HG03469 (cell line): Measurements from ENCODE around the gene CCDC137.
"Not testable (repeated sequence)": the region's sequence is repeated elsewhere in the genome, so short reads cannot be mapped to it uniquely, and the experiment has no call there.

ENCODE experiments used
- ATAC-seq: cut with Tn5 transposase; IDR thresholded peaks from one replicate; pipeline ENCODE4 v1.9.1; 2021; ENCODE audit warnings: mild to moderate bottlenecking, moderate library complexity, moderate number of reproducible peaks; ENCODE audit not compliant: unreplicated experiment

CCDC137 gene, protein sequence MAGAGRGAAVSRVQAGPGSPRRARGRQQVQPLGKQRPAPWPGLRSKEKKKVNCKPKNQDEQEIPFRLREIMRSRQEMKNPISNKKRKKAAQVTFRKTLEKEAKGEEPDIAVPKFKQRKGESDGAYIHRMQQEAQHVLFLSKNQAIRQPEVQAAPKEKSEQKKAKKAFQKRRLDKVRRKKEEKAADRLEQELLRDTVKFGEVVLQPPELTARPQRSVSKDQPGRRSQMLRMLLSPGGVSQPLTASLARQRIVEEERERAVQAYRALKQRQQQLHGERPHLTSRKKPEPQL

GRCh38 chr17:81666342-81667191 lies at the start of gene CCDC137, which contains the start of gene OXLD1:
Gene CCDC137 (plus strand): TSS chr17:81666737. CDS start chr17:81666767, 30 bp downstream.
Gene OXLD1 (minus strand): TSS chr17:81666605. CDS start chr17:81666577, 28 bp downstream.
- peak; percentile 85 for ATAC-seq

GRCh38 chr17:81616877-81617276 lies 49.7 kb upstream of the CCDC137 start:
- no peak for ATAC-seq

GRCh38 chr17:81618307-81618706 lies 48.2 kb upstream of the CCDC137 start:
- ATAC-seq = not testable (repeated sequence)

DNA sequence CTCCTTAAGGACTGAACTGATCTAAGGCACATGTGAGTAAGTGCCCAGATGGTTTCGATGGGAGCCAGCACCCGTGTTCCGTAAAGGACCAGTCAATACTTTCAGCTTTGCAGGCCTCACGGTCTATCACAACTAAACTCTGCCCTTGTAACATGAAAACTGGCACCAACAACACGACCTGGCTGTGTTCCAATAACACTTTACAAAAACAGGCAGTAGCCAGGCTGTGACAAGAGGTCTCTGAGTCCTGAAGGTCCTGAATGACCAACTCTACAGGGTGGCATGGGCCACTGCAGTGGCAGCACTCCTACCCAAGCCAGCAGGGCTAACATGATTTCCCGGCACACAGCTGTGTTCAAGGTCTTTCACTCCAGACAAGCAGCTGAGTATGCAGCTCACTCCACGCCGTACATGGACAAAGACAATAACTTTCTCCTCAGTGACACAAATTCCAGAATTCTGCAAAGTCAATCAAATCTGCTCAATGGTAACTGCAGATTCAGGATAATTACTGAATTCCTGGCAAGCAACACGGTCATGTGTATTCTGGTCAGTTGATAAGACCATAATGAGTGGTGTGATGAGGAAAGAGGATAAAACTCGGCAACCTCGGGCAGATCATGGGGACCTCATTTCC lies 44.9 kb upstream of the CCDC137 start:
- ATAC-seq = no peak

- ATAC-seq = no peak
Measured at GRCh38 chr17:81630274-81630673, 36.3 kb upstream of the CCDC137 start.

- no peak for ATAC-seq
Measured at GRCh38 chr17:81631482-81631881, 35.1 kb upstream of the CCDC137 start.

DNA sequence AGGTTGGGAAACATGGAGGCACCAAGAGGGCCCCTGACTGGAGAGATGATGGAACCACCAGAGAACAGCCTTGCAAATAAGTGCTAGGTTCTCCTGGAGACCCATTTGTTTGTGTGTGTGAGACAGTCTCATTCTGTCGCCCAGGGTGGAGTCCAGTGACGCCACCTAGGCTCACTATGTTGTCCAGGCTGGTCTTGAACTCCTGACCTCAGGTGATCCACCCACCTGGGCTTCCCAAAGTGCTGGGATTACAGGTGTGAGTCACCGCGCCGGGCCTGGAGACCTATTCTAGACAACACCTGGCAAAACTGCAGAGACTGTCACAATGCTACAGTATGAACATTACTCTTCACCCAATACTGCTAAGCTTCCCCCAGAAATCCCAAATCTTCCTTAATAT lies 31.1 kb upstream of the CCDC137 start:
- ATAC-seq = no peak

DNA sequence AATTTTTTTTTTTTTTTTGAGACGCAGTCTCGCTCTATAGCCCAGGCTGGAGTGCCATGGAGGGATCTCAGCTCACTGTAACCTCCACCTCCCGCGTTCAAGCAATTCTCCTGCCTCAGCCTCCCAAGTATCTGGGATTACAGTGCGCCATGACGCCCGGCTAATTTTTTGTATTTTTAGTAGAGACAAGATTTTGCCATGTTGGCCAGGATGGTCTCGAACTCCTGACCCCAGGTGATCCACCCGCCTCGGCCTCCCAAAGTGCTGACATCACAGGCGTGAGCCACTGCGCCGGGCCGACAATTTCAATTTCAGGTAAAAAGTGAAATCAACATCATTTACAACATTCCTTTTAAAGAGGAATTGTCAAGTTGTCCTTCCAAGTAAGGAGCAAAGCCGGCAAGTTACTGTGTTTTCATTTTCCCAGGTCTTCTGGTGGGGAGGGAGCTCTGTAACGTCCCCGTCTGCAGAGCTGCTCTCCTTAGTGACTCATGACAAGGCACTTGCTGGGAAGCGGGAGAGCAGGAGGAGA lies 30.5 kb upstream of the CCDC137 start:
- no peak for ATAC-seq

DNA sequence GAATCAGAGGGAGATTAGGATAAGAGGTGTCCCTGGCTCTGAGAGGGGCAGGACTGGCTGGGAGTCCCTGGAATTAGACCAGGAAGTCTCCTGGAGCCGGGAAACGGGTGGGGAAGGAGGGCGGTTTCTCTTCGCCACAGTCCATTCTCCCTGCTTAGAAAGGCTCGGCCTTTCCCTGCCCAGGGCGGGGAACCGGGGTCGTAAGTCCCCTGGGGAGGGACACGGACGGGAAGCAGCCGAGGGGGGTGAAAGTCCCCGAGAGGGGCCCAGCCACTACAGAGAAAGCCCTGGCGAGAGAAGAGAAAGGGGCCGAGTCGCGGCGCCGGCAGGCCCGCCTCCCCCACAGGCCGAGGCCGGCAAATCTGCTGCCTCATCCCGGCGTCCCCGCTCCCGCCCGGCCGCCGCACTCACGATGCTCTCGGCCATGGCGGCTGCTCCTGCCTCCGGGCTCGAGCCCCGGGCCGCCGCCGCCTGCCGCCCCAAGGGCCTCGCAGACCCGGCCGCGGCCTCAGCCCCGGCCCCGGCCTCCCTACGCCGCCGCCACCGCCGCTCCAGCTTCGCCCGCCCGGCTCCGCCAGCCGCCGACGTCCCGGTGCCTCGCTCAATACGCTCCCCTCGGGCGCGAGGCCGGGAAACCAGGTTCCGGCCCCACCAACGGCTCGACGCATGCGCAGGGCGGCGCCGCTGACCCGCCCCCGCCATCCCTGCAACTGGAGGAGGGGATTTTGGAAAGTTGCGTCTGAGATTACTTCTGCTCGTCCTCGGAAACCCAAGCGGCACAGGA lies 29.8 kb upstream of the CCDC137 start, which contains the start of the genes NPLOC4 and TSPAN10:
Gene NPLOC4 (minus strand): TSS at position 608 of the 784 bp plus-strand sequence. CDS start 182 bp downstream, at position 426.
Gene TSPAN10 (plus strand): TSS at position 692 of the 784 bp plus-strand sequence. CDS start 5,217 bp downstream, outside the sequence.
- peak; percentile 64 for ATAC-seq

DNA sequence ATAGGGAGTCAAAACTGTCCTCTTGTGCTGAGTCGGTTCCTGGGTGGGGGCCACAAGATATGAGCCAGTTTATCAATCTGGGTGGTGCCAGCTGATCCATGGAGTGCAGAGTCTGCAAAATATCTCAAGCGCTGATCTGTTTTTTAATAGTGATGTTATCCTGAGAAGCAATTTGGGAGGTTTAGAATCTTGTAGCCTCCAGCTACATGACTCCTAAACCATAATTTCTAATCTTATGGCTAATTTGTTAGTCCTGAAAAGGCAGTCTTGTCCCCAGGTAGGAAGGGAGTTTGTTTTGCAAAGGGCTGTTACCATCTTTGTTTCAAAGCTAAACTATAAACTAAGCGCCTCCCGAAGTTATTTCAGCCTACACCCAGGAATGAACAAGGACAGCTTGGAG lies 27.9 kb upstream of the CCDC137 start:
- ATAC-seq = no peak

GRCh38 chr17:81640011-81640410 lies 26.5 kb upstream of the CCDC137 start:
- ATAC-seq = no peak

- ATAC-seq = no peak
Measured at GRCh38 chr17:81641825-81642489, 24.6 kb upstream of the CCDC137 start.

- no peak for ATAC-seq
Measured at GRCh38 chr17:81644496-81644895, 22.0 kb upstream of the CCDC137 start.

DNA sequence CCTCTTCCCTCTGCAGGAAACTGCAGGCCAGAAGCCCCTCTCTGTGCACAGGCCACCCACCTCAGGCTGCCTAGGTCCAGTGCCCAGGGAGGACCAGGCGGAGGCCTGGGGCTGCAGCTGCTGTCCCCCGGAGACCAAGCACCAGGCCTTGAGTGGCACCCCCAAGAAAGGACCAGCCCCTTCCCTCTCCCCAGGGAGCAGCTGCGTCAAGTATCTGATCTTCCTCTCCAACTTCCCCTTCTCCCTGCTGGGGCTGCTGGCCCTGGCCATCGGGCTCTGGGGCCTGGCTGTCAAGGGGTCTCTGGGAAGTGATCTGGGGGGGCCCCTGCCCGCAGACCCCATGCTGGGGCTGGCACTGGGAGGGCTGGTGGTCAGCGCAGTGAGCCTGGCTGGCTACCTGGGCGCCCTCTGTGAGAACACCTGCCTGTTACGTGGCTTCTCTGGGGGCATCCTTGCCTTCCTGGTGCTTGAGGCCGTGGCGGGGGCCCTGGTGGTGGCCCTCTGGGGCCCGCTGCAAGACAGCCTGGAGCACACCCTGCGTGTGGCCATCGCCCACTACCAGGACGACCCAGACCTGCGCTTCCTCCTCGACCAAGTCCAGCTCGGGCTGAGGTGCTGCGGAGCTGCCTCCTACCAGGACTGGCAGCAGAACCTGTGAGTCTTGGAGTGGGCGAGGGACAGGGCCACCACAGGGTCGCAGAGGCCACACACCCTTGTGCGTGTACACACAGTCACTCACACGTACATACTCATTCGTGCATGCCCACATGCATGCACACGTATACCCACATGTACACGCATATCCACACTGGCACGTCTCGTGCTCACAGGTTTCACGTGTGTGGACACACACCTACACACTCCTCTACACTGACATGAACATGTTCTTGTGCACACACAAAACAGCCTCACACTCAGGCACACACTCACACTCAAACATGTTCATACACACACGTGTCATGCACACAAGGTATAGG lies 21.3 kb upstream of the CCDC137 start:
- ATAC-seq = no peak

DNA sequence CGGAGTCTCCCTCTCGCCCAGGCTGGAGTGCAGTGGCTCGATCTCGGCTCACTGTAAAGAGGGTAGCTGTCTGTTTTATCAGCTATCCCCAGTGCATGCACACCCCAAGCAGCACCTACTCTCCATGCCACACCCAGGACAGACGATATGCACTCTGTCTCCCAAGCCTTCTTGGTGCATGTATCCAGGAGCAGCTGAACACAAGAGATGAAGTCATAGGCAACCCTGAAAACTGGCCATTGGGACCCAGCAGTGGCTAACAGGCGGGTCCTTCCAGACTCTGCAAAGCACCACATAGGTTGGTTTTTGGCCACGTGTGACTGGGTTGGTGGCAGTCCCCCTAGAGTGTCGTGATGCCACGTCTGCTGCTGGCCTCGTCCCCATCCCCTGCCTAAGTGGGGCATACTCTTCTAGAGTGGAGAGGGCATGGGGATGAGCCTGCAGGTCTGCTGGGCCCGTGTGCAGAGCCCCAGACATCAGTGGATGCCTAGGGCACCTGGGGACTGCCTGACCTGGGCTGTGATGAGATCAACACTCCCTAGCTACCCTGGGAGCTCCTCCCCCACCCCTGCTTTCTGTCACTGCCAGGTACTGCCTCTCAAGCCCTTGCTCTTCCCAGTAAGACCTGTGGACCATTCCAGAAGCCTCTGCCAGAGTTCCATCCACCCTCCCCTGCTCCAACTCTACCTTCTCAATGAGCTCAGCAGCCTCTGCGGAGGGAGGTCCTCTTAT lies 19.5 kb upstream of the CCDC137 start:
- ATAC-seq = no peak

DNA sequence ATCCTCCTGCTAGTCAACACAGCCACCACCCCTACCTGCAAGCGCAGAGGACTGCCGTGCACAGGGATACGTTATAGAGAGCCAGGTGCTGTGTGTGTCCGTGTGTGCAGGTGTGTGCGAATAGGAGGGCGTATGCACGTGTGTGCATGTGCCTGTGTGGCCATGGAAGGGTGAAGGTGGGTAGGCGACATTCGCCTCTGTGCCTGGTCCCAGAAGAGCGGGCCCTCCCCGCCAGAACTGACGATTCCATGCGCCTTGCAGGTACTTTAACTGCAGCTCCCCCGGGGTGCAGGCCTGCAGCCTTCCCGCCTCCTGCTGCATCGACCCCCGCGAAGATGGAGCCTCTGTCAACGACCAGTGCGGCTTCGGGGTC lies 18.9 kb upstream of the CCDC137 start:
- ATAC-seq = no peak

DNA sequence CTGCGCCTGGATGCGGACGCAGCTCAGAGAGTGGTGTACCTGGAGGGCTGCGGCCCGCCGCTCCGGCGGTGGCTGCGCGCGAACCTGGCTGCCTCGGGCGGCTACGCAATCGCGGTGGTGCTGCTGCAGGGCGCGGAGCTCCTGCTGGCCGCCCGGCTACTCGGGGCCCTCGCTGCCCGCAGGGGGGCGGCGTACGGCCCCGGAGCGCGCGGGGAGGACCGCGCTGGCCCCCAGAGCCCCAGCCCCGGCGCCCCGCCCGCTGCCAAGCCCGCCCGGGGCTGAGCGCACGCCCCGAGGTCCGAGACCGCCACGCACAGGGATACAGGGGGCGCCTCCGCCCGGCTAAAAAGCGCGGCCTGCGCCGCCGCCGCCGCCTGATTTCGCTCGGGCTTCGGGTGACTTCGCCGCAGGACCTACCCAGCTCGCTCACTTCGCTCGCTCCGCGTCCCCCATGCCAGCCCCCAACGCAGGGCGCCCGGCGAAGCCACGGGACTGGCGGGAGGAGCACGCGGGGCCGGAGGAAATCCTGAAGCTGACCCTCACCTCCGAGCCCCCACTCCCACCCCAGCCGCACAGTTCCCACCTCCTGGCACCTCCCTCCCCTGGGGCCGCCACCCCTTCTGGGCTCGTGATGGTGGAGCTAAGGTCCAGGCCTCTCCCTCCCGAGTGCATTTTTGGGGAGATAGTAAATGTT lies 18.4 kb upstream of the CCDC137 start:
- ATAC-seq = no peak
